ENCODE measurements around the gene RALB. TPM values are rescaled to one million over a fixed set of nuclear protein-coding genes. Genes with fewer than 3 reads are reported as not detected.
"Not testable (repeated sequence)": the region's sequence is repeated elsewhere in the genome, so short reads cannot be mapped to it uniquely, and the experiment has no call there.

The RALB gene
- total RNA-seq, 1 donor from 2014 or later: 39.9 TPM

- no peak for FAIRE-seq
- no peak for DNase-seq (ENCODE audit: low spot score in 2 of 2)
These were observed 28.4 kb upstream of the RALB start for GRCh38 chr2:120224256-120224655.

DNA sequence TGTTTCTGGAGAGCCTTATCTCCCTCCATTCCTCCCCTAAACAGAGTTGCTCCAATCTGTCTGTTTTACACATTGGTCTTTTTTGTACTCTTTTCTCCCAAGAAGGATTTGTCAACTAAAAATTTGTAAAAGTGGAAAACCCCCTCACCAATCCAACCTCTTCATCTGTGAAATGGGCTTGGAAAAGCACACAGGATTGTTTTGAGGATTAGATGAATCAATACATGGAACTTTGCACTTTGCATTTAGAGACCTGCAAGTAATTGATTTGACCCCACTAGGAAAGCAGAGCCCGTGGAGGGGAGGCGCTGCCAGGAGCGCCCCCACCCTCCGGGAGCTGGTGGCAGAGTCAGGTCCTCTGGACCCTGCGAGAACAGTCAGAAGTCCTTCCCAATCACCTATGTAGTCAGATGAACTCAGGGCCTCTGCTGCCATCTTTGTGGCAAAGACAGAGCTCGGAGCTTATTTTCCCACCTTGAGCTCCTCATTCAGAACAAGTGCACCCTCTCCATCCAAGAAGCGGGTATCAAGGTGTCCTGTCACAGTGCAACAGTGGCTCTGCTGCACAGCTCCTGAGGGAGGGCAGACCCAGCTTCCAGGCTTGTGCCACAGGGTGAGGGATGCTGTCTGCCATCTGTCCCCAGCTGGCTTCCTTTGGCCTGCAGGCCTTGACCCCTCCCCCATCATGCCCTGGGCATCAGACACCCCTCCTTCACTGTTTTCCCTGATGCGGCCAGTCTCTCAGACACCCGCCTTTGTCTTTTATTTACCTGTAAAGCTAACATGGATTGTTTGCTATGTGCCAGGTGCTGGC, 27.7 kb upstream of the RALB start:
- no peak for FAIRE-seq
- no peak for DNase-seq (ENCODE audit: low spot score in 2 of 2)

GRCh38 chr2:120225549-120226065, 27.0 kb upstream of the RALB start:
- DNase-seq (ENCODE audit: low spot score in 2 of 2) (no peak), FAIRE-seq (no peak)

GRCh38 chr2:120226316-120226715, 26.3 kb upstream of the RALB start:
- no peak for DNase-seq (ENCODE audit: low spot score in 2 of 2)
- FAIRE-seq: no peak

DNA sequence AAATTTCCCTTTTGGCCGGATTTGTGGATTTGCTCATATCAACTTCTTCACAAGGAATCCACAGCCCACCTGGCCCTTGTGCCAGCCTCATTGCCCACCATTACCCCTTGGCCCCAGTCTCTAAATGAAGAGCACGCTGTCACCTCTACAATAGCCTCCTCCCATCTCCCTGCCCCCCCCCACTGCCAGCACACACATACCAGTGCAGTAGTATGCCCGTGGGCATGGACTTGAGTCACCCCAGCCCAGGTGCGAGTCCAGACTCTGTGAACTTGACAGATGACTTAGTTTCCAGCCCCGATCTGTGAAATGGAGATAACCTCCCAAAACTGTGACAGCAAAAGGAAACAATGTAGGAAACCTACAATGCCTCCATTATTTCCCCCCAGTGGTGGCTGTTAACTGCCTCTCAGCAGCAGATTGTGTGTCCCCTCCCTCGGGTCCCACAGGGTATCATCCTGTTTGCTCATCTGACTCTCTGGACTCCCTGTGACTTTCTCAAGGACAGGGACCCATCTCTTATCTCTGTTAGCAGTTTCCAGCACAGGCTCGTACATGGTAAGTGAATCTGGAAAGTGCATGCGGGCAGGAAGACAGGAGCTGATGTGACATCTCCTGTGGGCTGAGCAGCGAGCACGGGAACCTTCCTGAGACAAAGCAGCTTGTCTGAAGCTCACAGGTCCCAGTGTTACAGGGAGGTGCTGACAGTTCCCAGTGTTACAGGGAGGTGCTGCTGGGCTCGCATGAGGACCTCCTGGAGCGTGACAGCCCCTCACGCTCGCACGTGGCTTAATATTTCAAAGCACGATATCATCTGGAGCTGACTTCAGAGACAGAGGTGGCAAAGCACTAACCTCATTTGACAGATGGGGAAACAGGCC, 25.3 kb upstream of the RALB start:
- DNase-seq (ENCODE audit: low spot score in 2 of 2) (no peak), FAIRE-seq (no peak)

- FAIRE-seq (no peak), DNase-seq (ENCODE audit: low spot score in 2 of 2) (no peak)
These were observed 24.1 kb upstream of the RALB start for GRCh38 chr2:120228503-120228902.

GRCh38 chr2:120229341-120229740, 23.3 kb upstream of the RALB start:
- DNase-seq (ENCODE audit: low spot score in 2 of 2) (no peak), FAIRE-seq (no peak)

GRCh38 chr2:120230515-120231471, 21.9 kb upstream of the RALB start:
- DNase-seq (ENCODE audit: low spot score in 2 of 2) (no peak), FAIRE-seq (no peak)

DNA sequence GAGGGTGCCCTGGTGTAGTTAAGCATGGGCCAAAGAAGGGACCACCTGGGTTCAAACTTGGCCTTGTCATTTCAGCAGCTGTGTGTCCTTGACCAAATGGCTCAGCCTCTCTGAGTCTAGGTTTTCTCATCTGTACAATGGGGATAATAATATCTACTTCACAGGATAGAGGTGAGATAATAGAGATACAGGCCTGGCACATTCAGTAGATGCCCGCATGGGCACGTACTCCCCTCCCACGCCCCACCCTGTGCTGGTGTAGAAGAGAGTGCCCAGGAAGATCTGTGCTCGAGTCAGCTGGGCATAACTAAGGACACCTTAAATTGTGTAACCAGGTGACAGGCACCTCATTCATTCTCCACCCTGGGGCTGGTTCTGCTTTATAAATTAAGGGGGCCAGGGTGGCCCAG, 21.1 kb upstream of the RALB start:
- FAIRE-seq (no peak), DNase-seq (ENCODE audit: low spot score in 2 of 2) (no peak)

GRCh38 chr2:120231974-120232635, 20.5 kb upstream of the RALB start:
- no peak for FAIRE-seq
- DNase-seq (ENCODE audit: low spot score in 2 of 2): no peak

DNA sequence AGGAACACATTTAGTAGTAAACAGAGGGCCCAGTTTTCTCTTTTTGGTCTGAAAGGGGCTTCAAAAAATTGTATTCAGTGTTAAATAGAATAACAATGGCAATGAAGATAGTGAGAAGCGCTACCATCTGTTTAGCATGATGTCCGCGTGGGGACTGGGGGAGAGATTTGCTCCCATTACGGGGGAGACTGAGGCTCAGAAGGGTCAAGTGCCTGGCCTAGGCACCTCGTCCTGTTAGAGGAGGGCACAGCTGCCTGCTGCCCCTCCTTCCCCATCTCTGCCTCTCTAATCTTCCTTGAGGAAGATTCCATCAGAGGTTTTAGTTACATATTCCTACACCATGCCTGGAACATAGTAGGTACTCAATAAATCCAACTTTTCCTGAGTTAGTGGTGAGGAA, 19.4 kb upstream of the RALB start:
- FAIRE-seq (no peak), DNase-seq (ENCODE audit: low spot score in 2 of 2) (no peak)

DNA sequence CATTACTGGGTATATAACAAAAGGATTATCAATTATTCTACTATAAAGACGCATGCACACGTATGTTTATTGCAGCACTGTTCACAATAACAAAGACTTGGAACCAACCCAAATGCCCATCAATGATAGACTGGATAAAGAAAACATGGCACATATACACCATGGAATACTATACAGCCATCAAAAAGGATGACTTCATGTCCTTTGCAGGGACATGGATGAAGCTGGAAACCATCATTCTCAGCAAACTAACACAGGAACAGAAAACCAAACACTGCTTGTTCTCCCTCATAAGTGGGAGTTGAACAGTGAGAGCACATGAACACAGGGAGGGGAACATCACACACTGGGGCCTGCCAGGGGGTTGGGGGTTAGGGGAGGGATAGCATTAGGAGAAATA, 17.5 kb upstream of the RALB start:
- not testable (repeated sequence) for DNase-seq (ENCODE audit: low spot score in 2 of 2); FAIRE-seq

GRCh38 chr2:120235681-120236080, 17.0 kb upstream of the RALB start:
- FAIRE-seq: no peak

GRCh38 chr2:120236316-120236715, 16.3 kb upstream of the RALB start:
- DNase-seq (ENCODE audit: low spot score in 2 of 2) (no peak), FAIRE-seq (no peak)

More at GRCh38 chr2:120235681-120236080, 17.0 kb upstream of the RALB start:
- DNase-seq (ENCODE audit: low spot score in 2 of 2): no peak

DNA sequence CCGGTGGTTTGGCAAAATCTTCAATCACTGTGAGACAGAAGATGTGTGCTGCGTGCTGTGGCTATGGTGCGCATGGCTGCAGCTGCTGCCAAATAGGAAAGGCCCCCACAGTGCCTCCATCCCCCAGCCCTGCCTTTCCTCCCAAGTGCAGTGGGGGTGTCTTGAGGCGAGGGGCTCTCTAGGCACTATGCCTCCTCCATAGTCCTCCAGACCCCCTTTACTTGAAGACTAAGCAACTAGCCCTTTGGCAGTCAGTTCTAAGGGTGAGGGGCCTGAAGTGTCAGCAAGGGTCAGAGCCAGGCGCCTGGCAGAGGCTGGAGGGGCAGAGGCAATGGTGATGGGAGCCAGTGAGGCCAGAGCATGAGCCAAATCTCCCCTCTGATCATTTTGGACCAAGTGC, 15.9 kb upstream of the RALB start:
- DNase-seq (ENCODE audit: low spot score in 2 of 2): no peak
- no peak for FAIRE-seq

GRCh38 chr2:120237491-120237902, 15.2 kb upstream of the RALB start:
- FAIRE-seq (no peak), DNase-seq (ENCODE audit: low spot score in 2 of 2) (no peak)

- FAIRE-seq (no peak), DNase-seq (ENCODE audit: low spot score in 2 of 2) (no peak)
These were observed 13.7 kb upstream of the RALB start for GRCh38 chr2:120238728-120239487.

- FAIRE-seq (no peak), DNase-seq (ENCODE audit: low spot score in 2 of 2) (no peak)
These were observed 13.0 kb upstream of the RALB start for GRCh38 chr2:120239488-120240287.
